Measurements from ENCODE around the gene SLC34A3.

SLC34A3 gene

DNA sequence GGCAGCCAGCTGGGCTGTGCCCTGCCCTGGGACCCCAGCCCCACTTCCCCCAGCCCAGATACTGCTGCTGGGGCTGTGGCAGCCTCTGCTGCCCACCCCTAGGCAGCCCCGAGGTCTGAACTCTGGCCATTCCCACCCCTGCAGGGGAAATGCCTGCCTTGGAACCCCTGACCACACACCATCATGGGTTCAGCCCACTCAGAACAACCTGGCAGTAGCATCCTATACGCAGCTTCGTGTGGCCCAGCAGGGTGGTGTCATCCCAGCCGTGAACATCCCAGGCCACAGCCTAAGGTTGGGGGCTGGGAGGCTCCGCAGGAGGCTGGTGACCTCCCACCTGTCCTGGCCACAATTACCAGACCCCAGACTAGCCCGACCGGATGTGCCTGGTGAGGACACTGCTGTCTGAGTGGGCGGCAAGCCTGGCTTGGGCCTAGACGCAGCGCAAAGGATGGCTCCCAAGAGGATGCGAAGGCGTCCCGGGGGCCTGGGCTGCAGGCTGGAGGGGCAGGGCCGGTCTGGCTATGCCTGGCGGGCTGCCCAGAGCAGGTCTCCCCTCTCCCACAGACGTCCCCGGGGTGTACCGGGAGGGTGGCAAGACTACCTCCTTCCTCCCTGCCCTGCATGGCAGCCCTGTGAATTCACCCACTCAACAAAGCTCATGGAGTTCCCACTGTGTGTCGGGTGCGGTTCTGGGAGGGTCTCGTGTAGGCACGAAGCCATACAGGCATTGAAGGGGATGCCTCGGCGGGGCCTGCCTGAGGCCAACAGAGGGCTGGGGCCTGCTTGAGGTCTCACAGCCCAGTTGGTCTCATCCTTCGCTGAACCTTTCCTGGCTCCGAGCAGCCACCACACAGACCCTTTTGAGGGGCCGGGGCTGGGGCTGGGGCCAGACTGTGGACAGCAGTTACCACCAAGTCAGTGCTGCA lies 1.5 kb upstream of the SLC34A3 start:
- H3K4me3 ChIP-seq (ENCODE audit: low read depth, low read length), result no peak overlapping the region

DNA sequence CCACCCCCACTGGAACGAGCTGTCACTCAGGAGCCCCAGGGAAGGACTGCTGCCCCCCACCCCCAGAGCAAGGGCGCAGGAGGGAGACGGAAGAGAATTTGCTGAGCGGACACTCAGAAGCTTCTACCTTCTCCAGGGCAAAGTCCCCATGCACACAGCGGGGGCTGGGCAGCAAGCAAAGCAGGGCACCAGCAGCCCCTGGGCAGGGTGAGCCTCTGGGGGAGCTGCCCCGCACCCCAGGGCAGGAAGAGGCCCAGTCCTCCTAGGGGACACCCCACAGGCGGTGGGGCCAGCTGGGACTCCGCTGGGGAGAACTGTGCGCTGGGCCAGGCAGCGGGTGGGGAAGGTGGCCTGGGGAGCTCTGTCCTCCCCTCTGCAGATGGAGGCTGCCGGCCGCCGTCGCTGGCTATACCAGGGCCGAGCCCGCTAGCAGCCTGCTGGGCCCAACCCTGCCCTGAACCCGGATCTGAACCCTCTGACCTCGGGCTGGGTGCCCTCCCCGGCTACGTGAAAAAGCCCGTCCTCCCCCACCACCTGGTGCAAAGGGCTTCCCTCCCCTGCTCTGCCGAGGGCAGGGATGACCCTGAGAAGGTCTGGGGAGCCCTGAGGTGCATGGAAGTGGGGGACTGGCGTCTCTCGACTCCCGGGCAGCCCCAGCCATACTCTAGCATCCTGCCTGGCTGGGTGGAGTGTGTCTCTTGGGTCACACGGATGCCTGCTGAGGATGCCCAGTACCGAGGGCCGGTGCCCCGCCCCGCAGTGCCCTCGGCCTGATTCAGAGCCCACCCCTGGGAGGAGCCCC lies 597 bp upstream of the SLC34A3 start:
- no peak for TF ChIP-seq CTCF (IDR thresholded peaks at IDR 0.05; ENCODE audit: low read depth, low read length)
- peaks cover 7% of the 10 kb centered on the region; the same call in 1 of the 2 replicates for H3K4me1 ChIP-seq
- DNase-seq, result no peak

More for the DNA sequence above, 1.5 kb upstream of the SLC34A3 start:
- H3K27me3 ChIP-seq, result no peaks in the 10 kb centered on the region
- H3K9me3 ChIP-seq, result no peaks in the 10 kb centered on the region
- DNase-seq, result peak; percentile 52
- no peak for TF ChIP-seq CTCF (IDR thresholded peaks at IDR 0.05; ENCODE audit: low read depth, low read length)
- no peaks in the 10 kb centered on the region for H3K36me3 ChIP-seq
- peaks cover 7% of the 10 kb centered on the region; the same call in 1 of the 2 replicates for H3K4me1 ChIP-seq

GRCh38 chr9:137231372-137232039 lies 805 bp downstream of the SLC34A3 start:
- no peaks in the 10 kb centered on the region for H3K27me3 ChIP-seq
- peaks cover 7% of the 10 kb centered on the region; the same call in 1 of the 2 replicates for H3K4me1 ChIP-seq
- TF ChIP-seq CTCF (IDR thresholded peaks at IDR 0.05; ENCODE audit: low read depth, low read length), result no peak
- DNase-seq, result no peak
- no peak overlapping the region for H3K4me3 ChIP-seq (ENCODE audit: low read depth, low read length)
- H3K9me3 ChIP-seq, result no peaks in the 10 kb centered on the region
- H3K36me3 ChIP-seq, result no peaks in the 10 kb centered on the region

More for the DNA sequence above, 597 bp upstream of the SLC34A3 start:
- no peaks in the 10 kb centered on the region for H3K36me3 ChIP-seq
- H3K9me3 ChIP-seq, result no peaks in the 10 kb centered on the region
- no peak overlapping the region for H3K4me3 ChIP-seq (ENCODE audit: low read depth, low read length)
- no peaks in the 10 kb centered on the region for H3K27me3 ChIP-seq

DNA sequence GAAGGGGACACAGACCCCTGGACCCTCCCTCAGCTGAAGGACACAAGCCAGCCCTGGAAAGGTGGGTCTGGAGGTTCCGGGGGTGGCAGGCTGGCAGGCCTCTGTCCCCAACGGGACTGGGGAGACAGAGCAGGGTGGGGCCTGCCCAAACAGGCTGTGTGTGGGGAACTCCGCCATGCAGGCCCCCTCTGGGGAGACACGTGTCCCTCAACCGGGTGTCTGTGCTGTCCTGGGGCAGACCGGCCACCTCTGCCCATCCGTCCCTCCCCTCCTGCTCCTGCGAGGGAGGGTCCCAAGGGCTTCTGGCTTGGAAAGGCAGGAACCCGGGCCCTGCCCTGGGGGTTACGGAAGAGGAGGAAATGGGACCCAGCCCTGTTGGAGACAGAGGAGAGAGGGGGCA lies 1.4 kb downstream of the SLC34A3 start:
- no peaks in the 10 kb centered on the region for H3K27me3 ChIP-seq
- TF ChIP-seq CTCF (IDR thresholded peaks at IDR 0.05; ENCODE audit: low read depth, low read length), result no peak
- no peaks in the 10 kb centered on the region for H3K9me3 ChIP-seq
- peaks cover 11% of the 10 kb centered on the region for H3K4me1 ChIP-seq
- no peaks in the 10 kb centered on the region for H3K36me3 ChIP-seq
- H3K4me3 ChIP-seq (ENCODE audit: low read depth, low read length), result no peak overlapping the region
- no peak for DNase-seq

- no peak for DNase-seq
- no peaks in the 10 kb centered on the region for H3K36me3 ChIP-seq
- H3K9me3 ChIP-seq, result no peaks in the 10 kb centered on the region
- peaks cover 11% of the 10 kb centered on the region for H3K4me1 ChIP-seq
- no peak for TF ChIP-seq CTCF (IDR thresholded peaks at IDR 0.05; ENCODE audit: low read depth, low read length)
- H3K4me3 ChIP-seq (ENCODE audit: low read depth, low read length), result no peak overlapping the region
- no peaks in the 10 kb centered on the region for H3K27me3 ChIP-seq
Measured at GRCh38 chr9:137232510-137232909, 1.8 kb downstream of the SLC34A3 start.
